ACHN (cell line): Measurements from ENCODE around the gene AFF1.

Experiments
- DNase-seq: peaks from one replicate; pipeline ENCODE4 v3.0.0-alpha.2; 2015
- in situ Hi-C: cut with HindIII; loops from 2 replicates; pipeline ENCODE4 v1.10.0; 2017; ENCODE audit warnings: low sequenced_read_pairs, low pct_ligation_motif_present, low pct_unique_long_range_greater_than_20kb

AFF1 gene

GRCh38 chr4:86918539-86919072, 16.2 kb upstream of the AFF1 start:
- in situ Hi-C loops = loop anchor here (25.0 kb wide), 1 partner anchor 194 kb away; no protein-coding TSS in a partner anchor
- no peak for DNase-seq

- no peak for DNase-seq
- in situ Hi-C loops = loop anchor here (25.0 kb wide), 1 partner anchor 193 kb away; no protein-coding TSS in a partner anchor
Observed at GRCh38 chr4:86919561-86920223, 15.1 kb upstream of the AFF1 start.

- DNase-seq = no peak
- in situ Hi-C loops = loop anchor here (25.0 kb wide), 1 partner anchor 191 kb away; no protein-coding TSS in a partner anchor
Observed at GRCh38 chr4:86921608-86922252, 13.1 kb upstream of the AFF1 start.

GRCh38 chr4:86924811-86925210, 10.0 kb upstream of the AFF1 start:
- in situ Hi-C loops = loop anchor here (25.0 kb wide), 1 partner anchor 187 kb away; no protein-coding TSS in a partner anchor
- peak; percentile 88 for DNase-seq

DNA sequence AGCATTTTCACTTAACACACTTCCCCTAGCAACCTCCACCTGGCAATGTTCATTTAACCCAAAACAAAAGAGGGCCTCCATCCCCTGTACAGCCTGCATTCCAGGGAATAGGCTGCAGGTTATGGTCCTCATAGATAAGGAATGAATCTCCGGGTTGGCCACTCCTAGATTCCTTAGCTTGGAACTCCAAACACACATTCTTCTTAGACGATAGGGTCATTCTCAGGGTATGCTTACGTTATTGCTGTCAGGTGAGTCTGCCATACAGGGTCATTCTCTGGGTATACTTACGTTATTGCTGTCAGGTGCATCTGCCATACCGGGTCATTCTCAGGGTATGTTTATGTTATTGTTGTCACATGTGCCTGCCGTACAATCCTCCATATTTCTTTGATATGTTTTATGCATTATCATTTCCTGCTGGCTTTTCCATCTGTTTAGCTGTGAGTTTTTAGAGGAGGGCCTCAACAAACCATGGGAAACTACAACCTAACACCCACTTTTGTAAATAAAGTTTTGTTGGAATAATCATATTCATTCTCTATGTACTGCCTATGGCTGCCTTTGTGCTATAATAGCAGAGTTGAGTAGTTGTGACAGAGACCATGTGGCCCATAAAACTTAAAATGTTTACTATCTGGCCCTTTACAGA, 8.2 kb upstream of the AFF1 start:
- peak; percentile 24 for DNase-seq
- in situ Hi-C loops = no loop called here

DNA sequence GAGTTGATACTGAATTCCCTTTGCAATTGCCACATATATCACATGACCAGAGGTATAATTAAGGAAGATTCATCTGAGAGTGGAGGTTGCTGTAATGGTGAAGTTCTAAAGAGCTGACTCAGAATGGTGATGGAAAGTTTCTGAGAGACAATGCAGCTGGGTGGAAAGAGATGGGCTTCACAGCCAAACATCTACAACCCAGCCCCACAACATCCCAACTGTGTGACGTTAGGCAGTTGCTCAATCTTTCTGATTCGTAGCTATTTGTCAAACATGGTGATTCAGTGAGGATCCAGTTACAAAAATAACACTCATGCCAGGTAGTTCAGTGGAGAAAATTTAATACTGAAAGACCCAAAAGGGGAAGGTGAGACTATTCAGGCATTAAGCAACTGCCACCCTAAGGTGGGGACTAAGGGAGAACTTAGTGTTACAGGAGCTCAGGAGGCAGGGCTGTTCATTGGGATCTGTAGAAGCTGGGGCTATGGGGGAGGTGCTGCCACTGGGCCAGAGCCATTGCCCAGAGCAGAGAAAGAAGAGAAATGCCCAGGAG, 6.9 kb upstream of the AFF1 start:
- in situ Hi-C loops = no loop called here
- peak; percentile 9 for DNase-seq

DNA sequence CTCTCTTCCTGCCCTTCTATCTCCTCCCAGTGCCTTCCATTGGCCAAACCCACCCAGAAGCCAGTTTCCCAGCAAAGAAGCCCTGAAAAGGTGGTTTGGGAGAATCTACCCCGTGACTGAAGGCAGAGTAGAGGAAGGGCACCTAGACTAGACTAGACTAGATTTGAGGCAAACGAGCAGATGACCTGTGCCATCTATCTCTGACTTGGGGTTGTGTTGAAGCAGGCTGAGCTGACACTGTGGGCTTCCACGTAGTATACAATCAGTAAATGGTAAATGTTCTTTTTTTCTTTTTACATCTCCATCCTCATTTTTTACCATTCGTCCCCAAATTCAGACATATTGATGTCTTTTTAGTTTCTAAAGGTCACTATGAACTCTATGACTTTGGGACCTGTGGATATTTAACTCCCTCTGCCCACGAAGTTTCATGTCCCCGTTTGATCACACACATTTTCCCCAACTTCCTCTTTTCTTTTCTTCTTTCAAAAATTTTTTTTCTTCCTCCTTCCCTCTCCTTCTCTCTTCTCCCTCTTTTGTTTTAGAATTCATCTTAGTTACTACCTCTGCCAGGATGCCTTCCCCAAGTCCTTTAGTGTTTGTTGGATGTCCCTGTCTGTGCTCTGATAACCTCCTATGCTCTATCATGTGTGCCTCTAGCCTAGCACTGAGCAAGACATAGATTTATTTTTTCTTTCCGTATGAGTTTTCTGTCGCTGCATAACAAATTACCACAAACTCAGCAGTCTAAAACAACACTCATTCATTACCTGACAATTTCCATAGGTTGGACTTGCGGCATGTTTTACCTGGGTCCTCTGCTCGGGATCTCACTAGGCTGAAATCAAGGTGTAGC, 6.2 kb upstream of the AFF1 start:
- in situ Hi-C loops = no loop called here
- DNase-seq = no peak

DNA sequence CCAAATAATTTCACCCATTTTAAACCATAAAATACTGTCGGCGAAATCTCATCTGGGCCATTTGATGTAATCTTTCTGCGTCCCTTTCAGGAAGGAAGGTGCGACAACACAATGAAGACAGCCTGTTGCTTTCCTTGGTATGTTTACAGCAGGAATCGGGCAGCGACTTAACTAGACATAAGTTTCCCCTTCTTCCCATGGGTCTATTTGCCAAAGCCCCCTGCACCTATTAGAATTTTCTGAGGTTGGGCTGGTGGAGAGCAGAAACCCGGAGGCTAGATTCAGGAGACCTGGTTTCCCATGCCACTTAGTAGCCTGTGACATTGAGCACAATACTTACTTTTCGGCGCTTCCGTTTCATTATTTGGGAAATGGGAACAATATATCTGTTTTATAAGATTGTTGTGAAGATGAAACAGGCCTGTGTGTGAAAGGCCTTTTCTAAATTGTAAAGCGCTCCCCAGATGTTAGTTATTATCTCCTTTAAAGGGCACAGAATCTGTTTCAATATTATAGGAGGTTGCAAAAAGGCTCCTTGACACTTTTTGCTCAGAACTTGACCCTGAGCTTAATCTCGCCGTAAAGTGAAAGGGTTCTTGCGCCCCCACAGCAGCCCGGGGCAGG, 552 bp upstream of the AFF1 start:
- DNase-seq = peak; percentile 41
- in situ Hi-C loops = no loop called here

- in situ Hi-C loops = no loop called here
- no peak for DNase-seq
Observed at GRCh38 chr4:86935566-86935852, 698 bp downstream of the AFF1 start.

GRCh38 chr4:86935853-86936733, 1.3 kb downstream of the AFF1 start:
- in situ Hi-C loops = no loop called here

GRCh38 chr4:86938771-86939520, 4.1 kb downstream of the AFF1 start:
- in situ Hi-C loops = no loop called here

More at GRCh38 chr4:86935853-86936733, 1.3 kb downstream of the AFF1 start:
- DNase-seq = peak; percentile 85

DNA sequence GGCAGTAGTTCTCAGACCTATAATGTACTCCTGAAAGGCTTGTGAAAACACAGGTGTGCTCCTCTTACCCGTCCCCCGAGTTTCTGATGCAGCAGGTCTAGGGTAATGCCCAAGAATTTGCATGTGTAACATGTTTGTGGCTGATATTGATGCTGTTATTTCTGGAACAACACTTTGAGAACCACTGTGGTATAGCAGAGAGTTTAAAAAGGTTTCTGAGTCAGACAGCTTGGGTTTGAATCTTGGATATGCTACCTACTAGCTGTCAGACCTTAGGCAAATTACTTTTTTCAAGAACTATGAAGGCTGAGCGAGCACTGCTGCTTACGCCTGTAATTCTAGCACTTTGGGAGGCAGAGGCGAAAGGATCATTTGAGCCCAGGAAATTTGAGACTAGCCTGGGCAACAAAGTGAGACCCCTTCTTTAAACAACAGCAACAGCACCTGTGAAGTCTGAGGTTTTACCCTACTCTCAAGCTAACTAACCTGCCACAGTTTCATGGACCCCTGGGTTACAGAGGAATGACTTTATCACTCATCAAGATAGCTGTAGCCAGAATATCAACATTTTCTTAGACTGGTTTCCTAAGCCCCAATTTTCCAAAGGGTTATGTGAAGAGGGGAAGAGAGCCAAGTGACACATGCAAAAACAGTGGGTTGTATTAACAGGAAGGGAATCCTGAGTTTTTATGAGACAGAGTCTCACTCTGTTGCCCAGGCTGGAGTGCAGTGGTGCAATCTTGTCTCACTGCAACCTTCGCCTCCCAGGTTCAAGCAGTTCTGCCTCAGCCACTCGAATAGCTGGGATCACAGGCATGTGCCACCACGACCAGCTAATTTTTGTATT, 5.1 kb downstream of the AFF1 start:
- in situ Hi-C loops = no loop called here
- no peak for DNase-seq

More at GRCh38 chr4:86938771-86939520, 4.1 kb downstream of the AFF1 start:
- DNase-seq = no peak

- no peak for DNase-seq
Observed at GRCh38 chr4:86940920-86941460, 6.2 kb downstream of the AFF1 start.

DNA sequence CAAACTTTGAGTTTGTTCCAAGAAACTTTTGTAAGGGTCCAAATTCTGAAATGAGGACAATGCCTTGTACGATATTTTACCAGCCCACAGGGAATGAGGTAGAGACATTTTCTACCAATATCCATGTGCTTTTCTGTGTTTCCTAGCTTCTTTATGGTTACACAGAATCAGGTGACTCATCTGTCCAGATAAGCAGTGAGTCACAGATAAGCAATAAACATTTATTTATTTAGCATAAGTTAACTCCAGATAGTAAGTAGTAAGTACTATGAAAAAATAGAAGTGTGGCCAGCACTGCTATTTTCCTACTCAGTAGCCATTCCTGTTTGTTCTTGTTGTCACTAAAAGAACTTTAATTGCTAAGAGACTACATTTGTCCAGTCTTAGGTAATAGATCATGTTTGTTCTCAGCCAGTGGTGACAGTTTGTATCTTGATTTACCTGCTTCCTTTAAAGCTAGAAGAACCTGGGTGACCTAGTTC, 7.4 kb downstream of the AFF1 start:
- in situ Hi-C loops = no loop called here
- no peak for DNase-seq

More at GRCh38 chr4:86940920-86941460, 6.2 kb downstream of the AFF1 start:
- in situ Hi-C loops = no loop called here
